ENCODE results near the gene TBP. TPM values are rescaled to one million over a fixed set of nuclear protein-coding genes. Genes with fewer than 3 reads are reported as not detected.

TBP gene
- total and polyA plus RNA-seq, 2 of the 13 experiments (the other 11 are each of a cell fraction or from before 2014, with no cell fraction given) = 21.7 to 28.1 TPM

GRCh38 chr6:170554013-170554795 is at the start of gene TBP (continued):
- no peak for TF ChIP-seq ZNF75D (CRISPR knock-in tag; IDR thresholded peaks at IDR 0.05; ENCODE audit: borderline replicate concordance)
- TF ChIP-seq MTF2 (CRISPR knock-in tag; IDR thresholded peaks at IDR 0.05; ENCODE audit: borderline replicate concordance) = 0 out of 2 replicates have a peak, but pooled peaks have one; percentile 20
- no peak for TF ChIP-seq CSRNP1 (CRISPR knock-in tag; IDR thresholded peaks at IDR 0.05)
- TF ChIP-seq TBX2 (CRISPR knock-in tag; IDR thresholded peaks at IDR 0.05; ENCODE audit: borderline replicate concordance) = peak; percentile 92
- TF ChIP-seq ZFP36L2 (CRISPR knock-in tag; IDR thresholded peaks at IDR 0.05) = no peak
- TF ChIP-seq, protein P1, sequence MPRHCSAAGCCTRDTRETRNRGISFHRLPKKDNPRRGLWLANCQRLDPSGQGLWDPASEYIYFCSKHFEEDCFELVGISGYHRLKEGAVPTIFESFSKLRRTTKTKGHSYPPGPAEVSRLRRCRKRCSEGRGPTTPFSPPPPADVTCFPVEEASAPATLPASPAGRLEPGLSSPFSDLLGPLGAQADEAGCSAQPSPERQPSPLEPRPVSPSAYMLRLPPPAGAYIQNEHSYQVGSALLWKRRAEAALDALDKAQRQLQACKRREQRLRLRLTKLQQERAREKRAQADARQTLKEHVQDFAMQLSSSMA (CRISPR knock-in tag; IDR thresholded peaks at IDR 0.05) = peak; percentile 98
- TF ChIP-seq JARID2 (CRISPR knock-in tag; IDR thresholded peaks at IDR 0.05; ENCODE audit: insufficient replicate concordance) = no peak
- TF ChIP-seq ZNF333 (CRISPR knock-in tag; IDR thresholded peaks at IDR 0.05; ENCODE audit: borderline replicate concordance) = no peak
- TF ChIP-seq TOPORS (CRISPR knock-in tag; IDR thresholded peaks at IDR 0.05) = 0 out of 2 replicates have a peak, but pooled peaks have one; percentile 28
- TF ChIP-seq, protein P2, sequence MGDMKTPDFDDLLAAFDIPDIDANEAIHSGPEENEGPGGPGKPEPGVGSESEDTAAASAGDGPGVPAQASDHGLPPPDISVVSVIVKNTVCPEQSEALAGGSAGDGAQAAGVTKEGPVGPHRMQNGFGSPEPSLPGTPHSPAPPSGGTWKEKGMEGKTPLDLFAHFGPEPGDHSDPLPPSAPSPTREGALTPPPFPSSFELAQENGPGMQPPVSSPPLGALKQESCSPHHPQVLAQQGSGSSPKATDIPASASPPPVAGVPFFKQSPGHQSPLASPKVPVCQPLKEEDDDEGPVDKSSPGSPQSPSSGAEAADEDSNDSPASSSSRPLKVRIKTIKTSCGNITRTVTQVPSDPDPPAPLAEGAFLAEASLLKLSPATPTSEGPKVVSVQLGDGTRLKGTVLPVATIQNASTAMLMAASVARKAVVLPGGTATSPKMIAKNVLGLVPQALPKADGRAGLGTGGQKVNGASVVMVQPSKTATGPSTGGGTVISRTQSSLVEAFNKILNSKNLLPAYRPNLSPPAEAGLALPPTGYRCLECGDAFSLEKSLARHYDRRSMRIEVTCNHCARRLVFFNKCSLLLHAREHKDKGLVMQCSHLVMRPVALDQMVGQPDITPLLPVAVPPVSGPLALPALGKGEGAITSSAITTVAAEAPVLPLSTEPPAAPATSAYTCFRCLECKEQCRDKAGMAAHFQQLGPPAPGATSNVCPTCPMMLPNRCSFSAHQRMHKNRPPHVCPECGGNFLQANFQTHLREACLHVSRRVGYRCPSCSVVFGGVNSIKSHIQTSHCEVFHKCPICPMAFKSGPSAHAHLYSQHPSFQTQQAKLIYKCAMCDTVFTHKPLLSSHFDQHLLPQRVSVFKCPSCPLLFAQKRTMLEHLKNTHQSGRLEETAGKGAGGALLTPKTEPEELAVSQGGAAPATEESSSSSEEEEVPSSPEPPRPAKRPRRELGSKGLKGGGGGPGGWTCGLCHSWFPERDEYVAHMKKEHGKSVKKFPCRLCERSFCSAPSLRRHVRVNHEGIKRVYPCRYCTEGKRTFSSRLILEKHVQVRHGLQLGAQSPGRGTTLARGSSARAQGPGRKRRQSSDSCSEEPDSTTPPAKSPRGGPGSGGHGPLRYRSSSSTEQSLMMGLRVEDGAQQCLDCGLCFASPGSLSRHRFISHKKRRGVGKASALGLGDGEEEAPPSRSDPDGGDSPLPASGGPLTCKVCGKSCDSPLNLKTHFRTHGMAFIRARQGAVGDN (CRISPR knock-in tag; IDR thresholded peaks at IDR 0.05) = peak; percentile 88
- TF ChIP-seq ZNF563 (CRISPR knock-in tag; IDR thresholded peaks at IDR 0.05) = peak; percentile 86
- no peak; the same call in 1 of the 2 replicates for TF ChIP-seq ZNF253 (CRISPR knock-in tag; IDR thresholded peaks at IDR 0.05; ENCODE audit: borderline replicate concordance)
- TF ChIP-seq HMG20A (CRISPR knock-in tag; IDR thresholded peaks at IDR 0.05; ENCODE audit: borderline replicate concordance) = no peak; the same call in 1 of the 2 replicates
- no peak for TF ChIP-seq ESRRA (CRISPR knock-in tag; IDR thresholded peaks at IDR 0.05; ENCODE audit: low read depth)
- TF ChIP-seq MEIS2 (CRISPR knock-in tag; IDR thresholded peaks at IDR 0.05) = peak; percentile 69
- peak; percentile 85 for TF ChIP-seq SALL1 (CRISPR knock-in tag; IDR thresholded peaks at IDR 0.05)
- no peak for TF ChIP-seq ZNF234 (CRISPR knock-in tag; conservative IDR thresholded peaks at IDR 0.05)
- TF ChIP-seq NR2F6 (IDR thresholded peaks at IDR 0.05) = peak; percentile 90
- peak; percentile 94 for TF ChIP-seq NR2F6 (CRISPR knock-in tag; IDR thresholded peaks at IDR 0.05)
- peak; percentile 65; the same call in 1 of the 2 replicates for TF ChIP-seq ZBTB43 (CRISPR knock-in tag; conservative IDR thresholded peaks at IDR 0.05)
- TF ChIP-seq ETV5 (CRISPR knock-in tag; IDR thresholded peaks at IDR 0.05; ENCODE audit: borderline replicate concordance) = peak; percentile 95
- TF ChIP-seq ZNF282 (IDR thresholded peaks at IDR 0.05; ENCODE audit: partially characterized antibody) = no peak
- TF ChIP-seq ZNF235 (CRISPR knock-in tag; IDR thresholded peaks at IDR 0.05; ENCODE audit: borderline replicate concordance) = no peak

Measured in HepG2 (cell line).